MCF 10A (cell line): ENCODE results near the gene DNAH3. TPM values are rescaled to one million over a fixed set of nuclear protein-coding genes. Genes with fewer than 3 reads are reported as not detected.
"Not testable (repeated sequence)": the region's sequence is repeated elsewhere in the genome, so short reads cannot be mapped to it uniquely, and the experiment has no call there.

ENCODE experiments used
- BruUV-seq: library from RNA; stranded (reverse); fragments of 400-500 nt; replicated peaks from 2 replicates; lab custom pipeline; 2021; lab: Mats Ljungman, UMichigan
- CTCF ChIA-PET: fragments of 300-600 bp; sonication (Branson Sonifier 250); formaldehyde crosslinking; extraction: SDS; loops from one replicate; lab custom pipeline; 2021; ENCODE audit warnings: antibody characterized with exemption, inconsistent platforms; lab: Yijun Ruan, JAX
- POLR2A ChIA-PET: fragments of 300-600, 350-650 bp; sonication (Branson Sonifier 250); formaldehyde crosslinking; extraction: SDS; loops from one replicate; lab custom pipeline; 2020; ENCODE audit warnings: antibody characterized with exemption, inconsistent platforms; lab: Yijun Ruan, JAX
- DNase-seq: peaks from one replicate; pipeline ENCODE4 v3.0.0-alpha.2; 2018; ENCODE audit not compliant: unreplicated experiment
- H3K27ac Mint-ChIP-seq: one replicate; pipeline ENCODE4 v1.8.0; 2022; ENCODE audit warnings: mild to moderate bottlenecking, low read depth, mixed read lengths; ENCODE audit not compliant: unreplicated experiment
- H3K27me3 Mint-ChIP-seq: one replicate; pipeline ENCODE4 v1.8.0; 2022; ENCODE audit warnings: mixed read lengths; ENCODE audit not compliant: insufficient read depth, unreplicated experiment
- H3K36me3 Mint-ChIP-seq: one replicate; pipeline ENCODE4 v1.8.0; 2022; ENCODE audit warnings: mild to moderate bottlenecking, moderate library complexity, mixed read lengths; ENCODE audit not compliant: insufficient read depth, unreplicated experiment
- H3K4me1 Mint-ChIP-seq: one replicate; pipeline ENCODE4 v1.8.0; 2022; ENCODE audit warnings: mixed read lengths; ENCODE audit not compliant: insufficient read depth, unreplicated experiment
- H3K4me3 Mint-ChIP-seq: one replicate; pipeline ENCODE4 v1.8.0; 2022; ENCODE audit warnings: mild to moderate bottlenecking, moderate library complexity, mixed read lengths; ENCODE audit not compliant: unreplicated experiment
- H3K9me3 Mint-ChIP-seq: one replicate; pipeline ENCODE4 v1.8.0; 2022; ENCODE audit warnings: mixed read lengths; ENCODE audit not compliant: unreplicated experiment
- CTCF ChIP-seq: fragments of 200-600 bp; IDR thresholded peaks from one replicate; pipeline ENCODE4 v1.8.0; 2022; ENCODE audit warnings: antibody characterized with exemption, mild to moderate bottlenecking; ENCODE audit not compliant: unreplicated experiment
- intact Hi-C: fragments of 100-400 bp; cut with micrococcal nuclease; formaldehyde crosslinking; loops from 2 replicates; pipeline ENCODE4 v1.14.1; 2022
- total RNA-seq: library from RNA; stranded (reverse); gene quantifications from 2 replicates; pipeline ENCODE4 v1.2.3, GENCODE V29; 2022

The DNAH3 gene
- total RNA-seq, 1 experiment from 2014 or later: not detected

- Mint-ChIP-seq H3K27ac (no peak overlapping the region), H3K9me3 (no peaks in the 10 kb centered on the region), H3K36me3 (no peaks in the 10 kb centered on the region), H3K4me1 (no peaks in the 10 kb centered on the region), H3K4me3 (no peak overlapping the region), H3K27me3 (no peaks in the 10 kb centered on the region)
- ChIA-PET POLR2A (interaction anchor here (1.1 kb wide), 1 partner anchor 89 kb away, joined by 3 read pairs; no protein-coding TSS in a partner anchor), CTCF (interaction anchor here (0.6 to 1.6 kb wide), 2 partner anchors 13 to 103 kb away, joined by 3 to 4 read pairs; no protein-coding TSS in a partner anchor)
- BruUV-seq: no TSS peak
- no peak for DNase-seq
- no peak for TF ChIP-seq CTCF
- intact Hi-C loops: no loop called here
These were observed 212.9 kb downstream of the DNAH3 start for GRCh38 chr16:20937736-20938135.

GRCh38 chr16:20933589-20933988 is 217.1 kb downstream of the DNAH3 start:
- TF ChIP-seq CTCF: no peak
- Mint-ChIP-seq H3K9me3 (no peaks in the 10 kb centered on the region), H3K27me3 (no peaks in the 10 kb centered on the region), H3K4me1 (no peaks in the 10 kb centered on the region), H3K4me3 (no peak overlapping the region), H3K27ac (no peak overlapping the region), H3K36me3 (no peaks in the 10 kb centered on the region)
- intact Hi-C loops: no loop called here
- ChIA-PET CTCF (interaction anchor here (0.6 to 0.8 kb wide), 4 partner anchors 9 to 1058 kb away, joined by 3 to 4 read pairs (median 3); no protein-coding TSS in a partner anchor), POLR2A (no interaction called here)
- DNase-seq: no peak
- BruUV-seq: no TSS peak

DNA sequence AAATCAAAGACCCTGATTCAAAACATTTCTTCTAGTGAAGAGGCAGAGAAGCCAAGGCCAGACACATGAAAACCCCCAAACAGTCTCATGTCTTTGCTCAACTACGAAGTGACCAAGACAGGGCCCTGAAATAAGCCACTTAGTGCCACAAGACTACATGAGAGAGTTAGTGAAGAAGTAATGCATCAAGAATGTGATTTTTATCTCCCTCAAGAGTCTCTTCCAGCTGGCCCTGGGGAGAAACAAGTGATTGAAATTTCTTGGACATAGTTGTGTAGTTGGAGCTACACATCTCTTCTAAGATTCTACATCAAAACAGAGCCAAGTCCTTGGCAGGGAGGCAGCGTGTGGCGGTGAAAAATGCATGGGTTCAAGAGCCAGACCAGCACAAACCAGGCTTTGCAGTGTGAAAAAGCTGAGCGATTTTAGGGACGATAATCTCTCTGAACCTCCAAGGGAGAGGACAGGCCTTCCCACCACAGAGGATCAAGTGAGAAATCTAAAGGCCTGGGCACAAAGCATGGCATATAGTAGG is 219.5 kb downstream of the DNAH3 start:
- CTCF ChIA-PET: interaction anchor here (1.1 kb wide), 1 partner anchor 13 kb away, joined by 3 read pairs; no protein-coding TSS in a partner anchor
- Mint-ChIP-seq H3K9me3 (no peaks in the 10 kb centered on the region), H3K27me3 (no peaks in the 10 kb centered on the region), H3K36me3 (no peaks in the 10 kb centered on the region), H3K4me1 (no peaks in the 10 kb centered on the region), H3K4me3 (no peak overlapping the region), H3K27ac (no peak overlapping the region)
- POLR2A ChIA-PET: interaction anchor here (1.0 kb wide), 1 partner anchor 24 kb away, joined by 3 read pairs; no protein-coding TSS in a partner anchor
- intact Hi-C loops: no loop called here
- no peak for DNase-seq
- BruUV-seq: no TSS peak
- no peak for TF ChIP-seq CTCF

DNA sequence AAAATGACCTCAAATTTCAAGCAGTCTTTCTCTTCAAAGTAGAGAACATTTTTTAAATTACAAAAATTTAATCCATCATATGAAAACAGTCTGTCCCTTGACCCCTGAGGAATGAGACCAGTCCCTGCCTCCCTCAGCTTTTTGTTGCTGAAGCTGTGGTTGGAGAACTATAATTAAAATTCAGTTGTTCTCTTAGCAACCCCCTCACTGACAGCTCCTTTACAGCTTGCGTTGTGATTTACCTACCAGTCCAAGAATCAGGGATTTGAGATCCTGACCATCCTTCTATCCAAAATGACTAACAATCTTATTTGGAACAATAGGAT is 220.3 kb downstream of the DNAH3 start:
- CTCF ChIA-PET: interaction anchor here (1.1 kb wide), 1 partner anchor 14 kb away, joined by 3 read pairs; no protein-coding TSS in a partner anchor
- Mint-ChIP-seq H3K27ac (no peak overlapping the region), H3K4me1 (no peaks in the 10 kb centered on the region), H3K36me3 (peaks cover 5% of the 10 kb centered on the region), H3K4me3 (no peak overlapping the region), H3K9me3 (no peaks in the 10 kb centered on the region), H3K27me3 (no peaks in the 10 kb centered on the region)
- no peak for DNase-seq
- intact Hi-C loops: no loop called here
- POLR2A ChIA-PET: interaction anchor here (0.6 to 1.0 kb wide), 3 partner anchors 24 to 78 kb away, joined by 3 to 5 read pairs (median 3); no protein-coding TSS in a partner anchor
- no TSS peak for BruUV-seq
- no peak for TF ChIP-seq CTCF

GRCh38 chr16:20929676-20930364 is 220.8 kb downstream of the DNAH3 start:
- DNase-seq: not testable (repeated sequence)

More at GRCh38 chr16:20929676-20930364, 220.8 kb downstream of the DNAH3 start:
- CTCF ChIA-PET, intact Hi-C loops, H3K9me3 Mint-ChIP-seq, H3K27me3 Mint-ChIP-seq, BruUV-seq, H3K4me3 Mint-ChIP-seq, H3K36me3 Mint-ChIP-seq, H3K27ac Mint-ChIP-seq, H3K4me1 Mint-ChIP-seq: not testable (repeated sequence)
- POLR2A ChIA-PET: interaction anchor here (0.6 to 1.0 kb wide), 3 partner anchors 23 to 78 kb away, joined by 3 to 5 read pairs (median 3); no protein-coding TSS in a partner anchor
